ENCODE results near the gene MKI67. TPM values are rescaled to one million over a fixed set of nuclear protein-coding genes. Genes with fewer than 3 reads are reported as not detected.
A peak's percentile ranks its signal among the peaks of the same experiment; 100 is the strongest.

MKI67 gene
- total RNA-seq, 1 experiment from 2014 or later, result 111 TPM

DNA sequence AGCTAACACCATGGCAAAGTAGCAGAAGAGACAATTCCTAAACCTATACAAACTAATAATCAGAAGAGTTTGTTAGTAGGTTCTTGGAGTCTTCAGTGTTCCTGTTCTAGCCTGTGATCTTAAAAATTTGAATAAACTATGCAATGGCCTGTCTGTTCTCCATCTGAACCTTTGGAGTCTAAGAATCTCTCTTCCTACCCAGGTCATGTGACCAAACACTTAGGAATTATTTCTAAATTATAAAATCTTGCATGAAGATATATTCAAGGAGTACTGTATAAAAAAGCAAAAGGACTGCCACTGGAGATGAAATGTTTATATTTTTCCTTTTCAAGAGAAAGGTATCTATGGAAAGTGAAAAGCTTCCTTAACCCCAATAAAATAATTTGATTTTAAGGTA, 2.4 kb downstream of the MKI67 start:
- Histone ChIP-seq H3K27me3 (replicated peaks; ENCODE audit: control insufficient read depth, insufficient read depth, low read length) (no peaks in the 10 kb centered on the region), H3K36me3 (ENCODE audit: control insufficient read depth, insufficient read depth, low read length) (peaks cover 2% of the 10 kb centered on the region; the same call in 1 of the 2 replicates), H3K4me3 (ENCODE audit: low read depth, low read length) (no peak overlapping the region), H3K4me1 (peaks cover 26% of the 10 kb centered on the region), H3K9me3 (no peaks in the 10 kb centered on the region)
- peak overlapping the region; percentile 77 for H3K27ac Mint-ChIP-seq (ENCODE audit: unreplicated experiment)
- BruUV-seq (replicated peaks), result no TSS peak
- no peak for DNase-seq
- ChIA-PET POLR2A (no interaction called here), CTCF (no interaction called here)
- intact Hi-C loops (cut with micrococcal nuclease; ENCODE audit: unreplicated experiment), result no loop called here
- TF ChIP-seq, protein P1, sequence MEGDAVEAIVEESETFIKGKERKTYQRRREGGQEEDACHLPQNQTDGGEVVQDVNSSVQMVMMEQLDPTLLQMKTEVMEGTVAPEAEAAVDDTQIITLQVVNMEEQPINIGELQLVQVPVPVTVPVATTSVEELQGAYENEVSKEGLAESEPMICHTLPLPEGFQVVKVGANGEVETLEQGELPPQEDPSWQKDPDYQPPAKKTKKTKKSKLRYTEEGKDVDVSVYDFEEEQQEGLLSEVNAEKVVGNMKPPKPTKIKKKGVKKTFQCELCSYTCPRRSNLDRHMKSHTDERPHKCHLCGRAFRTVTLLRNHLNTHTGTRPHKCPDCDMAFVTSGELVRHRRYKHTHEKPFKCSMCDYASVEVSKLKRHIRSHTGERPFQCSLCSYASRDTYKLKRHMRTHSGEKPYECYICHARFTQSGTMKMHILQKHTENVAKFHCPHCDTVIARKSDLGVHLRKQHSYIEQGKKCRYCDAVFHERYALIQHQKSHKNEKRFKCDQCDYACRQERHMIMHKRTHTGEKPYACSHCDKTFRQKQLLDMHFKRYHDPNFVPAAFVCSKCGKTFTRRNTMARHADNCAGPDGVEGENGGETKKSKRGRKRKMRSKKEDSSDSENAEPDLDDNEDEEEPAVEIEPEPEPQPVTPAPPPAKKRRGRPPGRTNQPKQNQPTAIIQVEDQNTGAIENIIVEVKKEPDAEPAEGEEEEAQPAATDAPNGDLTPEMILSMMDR (IDR thresholded peaks at IDR 0.05; ENCODE audit: insufficient read depth in 1 of 2, low read depth in 1 of 2, low read length in 1 of 2, severe bottlenecking in 1 of 2, unreplicated experiment in 1 of 2), result no peak
- peaks cover 66% of the 10 kb centered on the region for H3K36me3 Mint-ChIP-seq (ENCODE audit: insufficient read depth, unreplicated experiment)
- H3K4me3 Mint-ChIP-seq (ENCODE audit: unreplicated experiment), result peak overlapping the region; percentile 86
- no peaks in the 10 kb centered on the region for H3K27me3 Mint-ChIP-seq (ENCODE audit: insufficient read depth, unreplicated experiment)
- H3K9me3 Mint-ChIP-seq (ENCODE audit: unreplicated experiment), result no peaks in the 10 kb centered on the region
- peaks cover 9% of the 10 kb centered on the region for H3K4me1 Mint-ChIP-seq (ENCODE audit: low read depth, unreplicated experiment)

DNA sequence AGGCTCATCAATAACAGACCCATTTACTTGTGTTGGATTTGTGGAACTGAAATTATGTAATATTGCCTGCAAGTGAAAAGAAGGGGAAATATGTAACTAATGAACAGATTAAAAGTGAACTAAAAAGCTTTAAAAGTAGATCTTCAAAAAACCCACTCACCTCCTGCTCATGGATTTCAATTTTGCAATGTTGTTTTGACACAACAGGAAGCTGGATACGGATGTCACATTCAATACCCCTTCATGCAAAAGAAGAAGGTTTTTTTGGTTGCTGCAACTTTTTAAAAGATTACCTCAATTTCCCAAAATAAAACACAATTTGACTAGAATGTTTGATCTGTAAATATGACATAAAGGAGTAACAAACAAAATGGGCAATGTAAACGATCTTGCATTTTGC, 3.3 kb downstream of the MKI67 start:
- Mint-ChIP-seq H3K27ac (ENCODE audit: unreplicated experiment) (no peak overlapping the region), H3K4me3 (ENCODE audit: unreplicated experiment) (no peak overlapping the region), H3K27me3 (ENCODE audit: insufficient read depth, unreplicated experiment) (no peaks in the 10 kb centered on the region), H3K9me3 (ENCODE audit: unreplicated experiment) (no peaks in the 10 kb centered on the region), H3K36me3 (ENCODE audit: insufficient read depth, unreplicated experiment) (peaks cover 75% of the 10 kb centered on the region), H3K4me1 (ENCODE audit: low read depth, unreplicated experiment) (peaks cover 9% of the 10 kb centered on the region)
- Histone ChIP-seq H3K36me3 (ENCODE audit: control insufficient read depth, insufficient read depth, low read length) (peaks cover 4% of the 10 kb centered on the region; the same call in 1 of the 2 replicates), H3K9me3 (no peaks in the 10 kb centered on the region), H3K4me3 (ENCODE audit: low read depth, low read length) (no peak overlapping the region), H3K4me1 (peaks cover 25% of the 10 kb centered on the region), H3K27me3 (replicated peaks; ENCODE audit: control insufficient read depth, insufficient read depth, low read length) (no peaks in the 10 kb centered on the region)
- ChIA-PET POLR2A (no interaction called here), CTCF (no interaction called here)
- no TSS peak for BruUV-seq (replicated peaks)
- no peak for DNase-seq
- TF ChIP-seq, protein P1 (IDR thresholded peaks at IDR 0.05; ENCODE audit: insufficient read depth in 1 of 2, low read depth in 1 of 2, low read length in 1 of 2, severe bottlenecking in 1 of 2, unreplicated experiment in 1 of 2), result no peak
- intact Hi-C loops (cut with micrococcal nuclease; ENCODE audit: unreplicated experiment), result no loop called here

DNA sequence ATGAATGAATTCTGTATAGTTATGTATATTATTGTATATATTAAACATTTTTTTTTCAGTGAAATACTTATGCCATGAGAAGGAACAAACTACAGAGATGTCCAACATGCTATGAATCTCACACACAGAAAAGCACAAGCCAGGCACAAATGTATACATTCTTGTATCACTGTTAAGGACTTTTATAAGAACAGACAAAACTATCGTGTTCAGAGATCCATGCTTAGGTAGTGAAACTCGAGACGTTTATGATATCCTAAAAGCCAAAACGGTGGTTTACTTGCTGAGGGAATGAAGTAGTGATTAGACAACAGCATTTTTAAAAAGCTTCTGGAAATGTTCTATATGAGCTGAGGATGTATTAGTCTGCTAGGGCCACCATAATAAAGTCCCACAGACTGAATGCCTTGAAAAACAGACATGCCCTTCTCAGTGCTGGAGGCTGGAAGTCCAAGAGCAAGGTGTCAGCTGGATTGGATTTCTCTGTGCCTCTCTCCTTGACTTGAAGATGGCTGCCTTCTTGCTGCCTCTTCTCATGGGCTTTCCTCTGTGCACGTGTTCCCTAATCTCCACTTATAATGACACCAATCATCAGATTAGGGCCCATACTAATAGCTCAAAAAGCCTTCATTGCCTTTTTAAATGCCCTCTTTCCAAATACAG, 4.3 kb downstream of the MKI67 start:
- Histone ChIP-seq H3K4me3 (ENCODE audit: low read depth, low read length) (no peak overlapping the region), H3K27me3 (replicated peaks; ENCODE audit: control insufficient read depth, insufficient read depth, low read length) (no peaks in the 10 kb centered on the region), H3K9me3 (no peaks in the 10 kb centered on the region), H3K36me3 (ENCODE audit: control insufficient read depth, insufficient read depth, low read length) (peaks cover 4% of the 10 kb centered on the region; the same call in 1 of the 2 replicates), H3K4me1 (peaks cover 16% of the 10 kb centered on the region)
- ChIA-PET CTCF (no interaction called here), POLR2A (no interaction called here)
- peaks cover 77% of the 10 kb centered on the region for H3K36me3 Mint-ChIP-seq (ENCODE audit: insufficient read depth, unreplicated experiment)
- no peak overlapping the region for H3K27ac Mint-ChIP-seq (ENCODE audit: unreplicated experiment)
- H3K4me3 Mint-ChIP-seq (ENCODE audit: unreplicated experiment), result no peak overlapping the region
- intact Hi-C loops (cut with micrococcal nuclease; ENCODE audit: unreplicated experiment), result no loop called here
- BruUV-seq (replicated peaks), result no TSS peak
- TF ChIP-seq, protein P1 (IDR thresholded peaks at IDR 0.05; ENCODE audit: insufficient read depth in 1 of 2, low read depth in 1 of 2, low read length in 1 of 2, severe bottlenecking in 1 of 2, unreplicated experiment in 1 of 2), result no peak
- H3K4me1 Mint-ChIP-seq (ENCODE audit: low read depth, unreplicated experiment), result peaks cover 9% of the 10 kb centered on the region
- no peaks in the 10 kb centered on the region for H3K27me3 Mint-ChIP-seq (ENCODE audit: insufficient read depth, unreplicated experiment)
- no peak for DNase-seq
- H3K9me3 Mint-ChIP-seq (ENCODE audit: unreplicated experiment), result no peaks in the 10 kb centered on the region

Measured in Caco-2 (cell line).